B cell (primary cell): ENCODE measurements around the gene ARHGAP42. TPM values are rescaled to one million over a fixed set of nuclear protein-coding genes. Genes with fewer than 3 reads are reported as not detected.

ENCODE experiments used
- ATAC-seq: fragments of 200-7000 bp; cut with Tn5 transposase; one replicate; pipeline ENCODE4 v1.10.0; 2021; ENCODE audit warnings: low read depth, mild to moderate bottlenecking, moderate number of reproducible peaks, moderate library complexity
- CTCF ChIA-PET: fragments of 350-600 bp; sonication (Branson Sonifier 250); formaldehyde crosslinking; loops from one replicate; lab custom pipeline; 2021; ENCODE audit warnings: antibody characterized with exemption, inconsistent platforms; lab: Charles Lee
- POLR2A ChIA-PET: fragments of 350-600 bp; sonication (Branson Sonifier 250); formaldehyde crosslinking; loops from one replicate; lab custom pipeline; 2021; ENCODE audit warnings: antibody characterized with exemption; lab: Charles Lee
- DNase-seq: peaks from one replicate; pipeline ENCODE4 v3.0.0; 2013
- H2AFZ ChIP-seq: 2 replicates; pipeline ENCODE4 v1.6.1; 2012; ENCODE audit warnings: mild to moderate bottlenecking, low read depth, low read length; ENCODE audit not compliant: insufficient read depth, poor library complexity, severe bottlenecking
- H3K27ac ChIP-seq, 2 donors: 1 replicate in 1 of 2; 2 replicates in 1 of 2; pipeline ENCODE4 v1.5.1; 2012 to 2013; ENCODE audit warnings: low read length in 2 of 2, mild to moderate bottlenecking in 2 of 2, moderate library complexity in 1 of 2
- H3K27me3 ChIP-seq, 4 experiments: fragments of 200-600 bp in 1 of 4; sonication (generic) in 1 of 4; replicated peaks in 1 of 4; 1 replicate in 2 of 4; 2 replicates in 2 of 4; pipeline versions ENCODE4 v1.6.1 to v1.7.0; 2013 to 2016; ENCODE audit warnings: low read length in 3 of 4, mild to moderate bottlenecking in 2 of 4, mixed read lengths in 1 of 4, moderate library complexity in 1 of 4; ENCODE audit not compliant: insufficient read depth in 4 of 4, control insufficient read depth in 3 of 4; ENCODE audit errors: control extremely low read depth in 1 of 4
- H3K36me3 ChIP-seq, 2 experiments: replicated peaks in 1 of 2; 1 replicate in 1 of 2; 2 replicates in 1 of 2; pipeline versions ENCODE4 v1.6.1 to v1.7.1; 2013; ENCODE audit warnings: low read length in 1 of 2; ENCODE audit not compliant: insufficient read depth in 2 of 2, control insufficient read depth in 1 of 2; ENCODE audit errors: control extremely low read depth in 1 of 2, extremely low read depth in 1 of 2
- H3K4me1 ChIP-seq, 2 donors: fragments of 200-600 bp in 1 of 2; sonication (generic) in 1 of 2; 1 replicate in 1 of 2; 2 replicates in 1 of 2; pipeline versions ENCODE4 v1.5.1 to v1.6.1; 2013 to 2017; ENCODE audit warnings: low read length in 2 of 2; ENCODE audit not compliant: control insufficient read depth in 2 of 2, insufficient read depth in 2 of 2
- H3K4me2 ChIP-seq: replicated peaks from 2 replicates; pipeline ENCODE3; 2012; ENCODE audit warnings: mild to moderate bottlenecking, low read depth, low read length; ENCODE audit not compliant: poor library complexity, severe bottlenecking
- H3K4me3 ChIP-seq, 5 experiments: fragments of 200-600 bp in 1 of 5; sonication (generic) in 1 of 5; 1 replicate in 3 of 5; 2 replicates in 2 of 5; pipeline versions ENCODE4 v1.5.1 to v1.7.0; 2011 to 2016; ENCODE audit warnings: low read length in 4 of 5, mild to moderate bottlenecking in 4 of 5, low read depth in 2 of 5, control low read depth in 1 of 5, moderate library complexity in 1 of 5; ENCODE audit not compliant: insufficient read depth in 1 of 5; ENCODE audit errors: control extremely low read depth in 1 of 5, extremely low read depth in 1 of 5
- H3K79me2 ChIP-seq: fragments of 200-600 bp; sonication (generic); one replicate; pipeline ENCODE4 v1.6.0; 2016; ENCODE audit warnings: low read length; ENCODE audit not compliant: control insufficient read depth, insufficient read depth
- H3K9ac ChIP-seq: fragments of 200-600 bp; sonication (generic); 2 replicates; pipeline ENCODE4 v1.6.1; 2017; ENCODE audit warnings: mild to moderate bottlenecking, low read length, moderate library complexity
- H3K9me3 ChIP-seq, 3 donors: one replicate each; pipeline versions ENCODE4 v1.6.1 to v1.7.1; 2013; ENCODE audit warnings: low read length in 2 of 3; ENCODE audit not compliant: control insufficient read depth in 2 of 3, insufficient read depth in 1 of 3; ENCODE audit errors: control extremely low read depth in 1 of 3
- H4K20me1 ChIP-seq: 2 replicates; pipeline ENCODE4 v1.6.0; 2012; ENCODE audit warnings: mild to moderate bottlenecking, low read length; ENCODE audit not compliant: insufficient read depth, control insufficient read depth, poor library complexity, severe bottlenecking
- H3K27ac Mint-ChIP-seq: one replicate; pipeline ENCODE4 v1.8.0; 2021; ENCODE audit warnings: mixed read lengths
- H3K27me3 Mint-ChIP-seq: one replicate; pipeline ENCODE4 v1.8.0; 2021; ENCODE audit warnings: mixed read lengths
- H3K4me1 Mint-ChIP-seq: one replicate; pipeline ENCODE4 v1.8.0; 2021; ENCODE audit warnings: mixed read lengths
- H3K4me3 Mint-ChIP-seq: one replicate; pipeline ENCODE4 v1.8.0; 2021; ENCODE audit warnings: mixed read lengths
- H3K9me3 Mint-ChIP-seq: one replicate; pipeline ENCODE4 v1.8.0; 2022; ENCODE audit warnings: mixed read lengths; ENCODE audit not compliant: insufficient read depth
- EZH2 ChIP-seq: IDR thresholded peaks from 2 replicates; pipeline ENCODE4 v1.6.1; 2012; ENCODE audit warnings: borderline replicate concordance, low read depth, mild to moderate bottlenecking, moderate library complexity, low read length; ENCODE audit not compliant: insufficient read depth, poor library complexity, severe bottlenecking
- WGBS: methylation state at CpG from one replicate; pipeline ENCODE4 v1.1.5; 2013; ENCODE audit warnings: missing lambda C conversion rate; ENCODE audit not compliant: insufficient coverage; 5-methylcytosine and 5-hydroxymethylcytosine counted together
- intact Hi-C: fragments of 100-400 bp; cut with micrococcal nuclease; formaldehyde crosslinking; loops from one replicate; pipeline ENCODE4 v1.10.0; 2022
- polyA plus RNA-seq: library from polyadenylated mRNA; depleted of rRNA; stranded (reverse); fragments of >200 nt; gene quantifications from 2 replicates; pipeline ENCODE4 v1.2.3, GENCODE V29; 2012
- total RNA-seq, 2 donors: library from RNA; stranded (reverse); fragments of 120-200 nt in 1 of 2; gene quantifications; 1 replicate in 1 of 2; 2 replicates in 1 of 2; pipeline versions ENCODE4 v1.2.3 to v1.2.4, GENCODE V29; 2013 to 2022
- TF ChIP-seq, protein P1 (sequence below): fragments of 200-600 bp; IDR thresholded peaks from one replicate; pipeline ENCODE4 v1.8.0; 2022; ENCODE audit warnings: antibody characterized with exemption, mild to moderate bottlenecking

ARHGAP42 gene
- total and polyA plus RNA-seq, 2 donors (not counting 1 experiment from before 2014, with no cell fraction given), result 3.8 to 4.9 TPM

DNA sequence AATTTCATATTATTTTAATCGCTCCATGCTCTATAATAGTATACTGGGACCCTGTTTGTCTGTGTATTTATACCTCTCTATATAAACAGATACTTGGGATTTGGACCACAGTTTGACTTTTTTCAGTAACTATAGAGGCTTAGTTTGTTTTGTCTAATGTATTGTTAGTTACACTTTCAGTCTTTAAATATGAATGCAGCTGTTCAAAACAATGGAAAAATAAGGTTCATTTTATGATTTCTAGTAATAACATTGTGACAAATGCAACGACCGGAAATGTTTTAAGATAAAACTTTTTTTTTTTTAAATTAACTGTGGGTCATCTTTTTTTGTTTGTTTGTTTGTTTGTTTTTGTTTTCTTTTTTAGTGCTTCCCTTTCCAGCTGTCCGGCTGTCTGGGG, 133.5 kb downstream of the ARHGAP42 start:
- H3K27me3 ChIP-seq, result no peaks in the 10 kb centered on the region
- intact Hi-C loops, result no loop called here
- H3K4me3 Mint-ChIP-seq, result no peak overlapping the region
- H3K27ac ChIP-seq, result no peak overlapping the region
- DNase-seq (no peak), ATAC-seq (no peak)
- POLR2A ChIA-PET, result no interaction called here
- H3K9ac ChIP-seq, result no peak overlapping the region
- no peak overlapping the region for H3K27ac Mint-ChIP-seq
- WGBS, result no CpG with 5 or more reads among the region's 4 CpGs
- H2AFZ ChIP-seq, result no peak overlapping the region
- H3K4me1 ChIP-seq, result no peaks in the 10 kb centered on the region
- no peak overlapping the region for H3K4me2 ChIP-seq
- CTCF ChIA-PET, result interaction anchor here (0.6 to 1.2 kb wide), 2 partner anchors 12 to 139 kb away, joined by 3 read pairs; no protein-coding TSS in a partner anchor
- TF ChIP-seq, protein P1, sequence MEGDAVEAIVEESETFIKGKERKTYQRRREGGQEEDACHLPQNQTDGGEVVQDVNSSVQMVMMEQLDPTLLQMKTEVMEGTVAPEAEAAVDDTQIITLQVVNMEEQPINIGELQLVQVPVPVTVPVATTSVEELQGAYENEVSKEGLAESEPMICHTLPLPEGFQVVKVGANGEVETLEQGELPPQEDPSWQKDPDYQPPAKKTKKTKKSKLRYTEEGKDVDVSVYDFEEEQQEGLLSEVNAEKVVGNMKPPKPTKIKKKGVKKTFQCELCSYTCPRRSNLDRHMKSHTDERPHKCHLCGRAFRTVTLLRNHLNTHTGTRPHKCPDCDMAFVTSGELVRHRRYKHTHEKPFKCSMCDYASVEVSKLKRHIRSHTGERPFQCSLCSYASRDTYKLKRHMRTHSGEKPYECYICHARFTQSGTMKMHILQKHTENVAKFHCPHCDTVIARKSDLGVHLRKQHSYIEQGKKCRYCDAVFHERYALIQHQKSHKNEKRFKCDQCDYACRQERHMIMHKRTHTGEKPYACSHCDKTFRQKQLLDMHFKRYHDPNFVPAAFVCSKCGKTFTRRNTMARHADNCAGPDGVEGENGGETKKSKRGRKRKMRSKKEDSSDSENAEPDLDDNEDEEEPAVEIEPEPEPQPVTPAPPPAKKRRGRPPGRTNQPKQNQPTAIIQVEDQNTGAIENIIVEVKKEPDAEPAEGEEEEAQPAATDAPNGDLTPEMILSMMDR, result no peak
- no peak for TF ChIP-seq EZH2
- peaks cover 0 to under 1% (median 0%) of the 10 kb centered on the region in 3 donors for H3K9me3 ChIP-seq
- peaks cover 1% of the 10 kb centered on the region for H3K9me3 Mint-ChIP-seq
- peaks cover 0 to 5% of the 10 kb centered on the region in 2 experiments for H3K36me3 ChIP-seq
- peaks cover 4% of the 10 kb centered on the region for H3K4me1 Mint-ChIP-seq
- no peaks in the 10 kb centered on the region for H4K20me1 ChIP-seq
- no peak overlapping the region for H3K4me3 ChIP-seq
- no peaks in the 10 kb centered on the region for H3K27me3 Mint-ChIP-seq
- no peaks in the 10 kb centered on the region for H3K79me2 ChIP-seq

DNA sequence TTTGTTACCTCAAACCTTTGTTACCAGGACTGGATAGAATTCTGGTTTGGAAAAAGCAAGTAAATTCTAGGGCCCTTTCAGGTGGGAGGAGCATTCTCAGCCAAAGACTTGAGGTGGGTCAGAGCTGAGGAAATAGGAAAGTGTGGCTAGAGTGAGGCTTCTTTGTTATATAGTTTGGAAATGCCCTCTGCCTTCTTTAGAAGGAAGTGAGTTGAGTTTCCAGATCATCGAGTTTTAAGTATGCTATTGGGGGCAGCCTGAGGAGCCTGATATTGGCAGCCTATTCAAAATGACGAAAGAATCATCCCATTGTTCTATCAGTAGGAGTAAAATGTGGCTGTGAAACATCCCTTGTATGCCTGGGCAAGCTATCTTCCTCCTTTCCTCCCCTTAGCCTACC, 134.1 kb downstream of the ARHGAP42 start:
- no peaks in the 10 kb centered on the region for H4K20me1 ChIP-seq
- H2AFZ ChIP-seq, result no peak overlapping the region
- H3K4me3 ChIP-seq, result no peak overlapping the region
- intact Hi-C loops, result no loop called here
- no peaks in the 10 kb centered on the region for H3K9me3 ChIP-seq
- H3K9ac ChIP-seq, result no peak overlapping the region
- POLR2A ChIA-PET, result interaction anchor here (0.7 kb wide), 1 partner anchor 87 kb away, joined by 4 read pairs; no protein-coding TSS in a partner anchor
- no peak overlapping the region for H3K27ac ChIP-seq
- H3K36me3 ChIP-seq, result peaks cover 0 to 5% of the 10 kb centered on the region in 2 experiments
- CTCF ChIA-PET, result interaction anchor here (0.6 to 1.2 kb wide), 2 partner anchors 11 to 900 kb away, joined by 3 to 4 read pairs; no protein-coding TSS in a partner anchor
- no peaks in the 10 kb centered on the region for H3K27me3 ChIP-seq
- ATAC-seq (no peak), DNase-seq (no peak)
- Mint-ChIP-seq H3K4me1 (peaks cover 4% of the 10 kb centered on the region), H3K4me3 (no peak overlapping the region), H3K27me3 (no peaks in the 10 kb centered on the region), H3K27ac (no peak overlapping the region), H3K9me3 (no peaks in the 10 kb centered on the region)
- H3K79me2 ChIP-seq, result no peaks in the 10 kb centered on the region
- H3K4me2 ChIP-seq, result no peak overlapping the region
- no peak for TF ChIP-seq EZH2
- TF ChIP-seq, protein P1, result no peak
- WGBS, result 60% methylated on average over 1 of the region's 2 CpGs
- H3K4me1 ChIP-seq, result no peaks in the 10 kb centered on the region
